ENCODE measurements around the gene STEAP1B.

Gene STEAP1B

DNA sequence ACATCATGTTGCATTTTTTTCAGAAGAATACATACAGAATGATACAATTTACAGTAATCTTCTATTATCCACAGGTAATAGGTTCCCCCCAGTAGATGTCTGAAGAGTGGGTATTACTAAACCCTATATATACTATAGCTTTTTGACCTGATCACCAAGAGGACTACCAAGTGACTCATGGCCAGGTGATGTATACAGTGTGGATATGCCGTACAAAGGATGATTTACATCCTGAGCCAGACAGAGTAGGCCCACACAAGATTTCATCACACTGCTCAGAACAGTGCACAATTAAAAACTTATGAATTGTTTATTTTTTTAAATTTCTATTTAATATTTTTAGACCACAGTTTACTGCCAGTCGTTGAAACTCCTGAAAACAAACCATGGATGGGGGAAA is 70.6 kb downstream of the STEAP1B start:
- DNase-seq (ENCODE audit: low read depth) = no peak

DNA sequence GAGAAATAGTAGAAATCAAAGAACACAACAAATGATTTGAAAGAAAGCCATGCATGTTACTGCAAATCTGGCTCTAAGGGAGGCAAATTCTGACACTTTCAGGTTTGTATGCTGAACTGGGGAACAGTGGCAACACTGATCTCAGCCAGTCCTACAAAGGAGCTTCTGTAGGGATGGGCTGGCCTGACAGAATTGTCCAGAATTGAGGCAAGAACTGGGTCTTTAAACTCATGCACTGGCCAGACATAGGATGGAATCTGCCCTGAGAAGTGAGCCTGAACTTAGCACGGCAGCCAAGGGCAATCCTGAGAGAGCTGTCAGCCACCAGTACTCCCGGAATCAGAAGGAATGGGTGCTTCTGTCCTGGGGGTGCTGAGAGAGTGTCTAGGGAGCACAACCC is 72.1 kb downstream of the STEAP1B start:
- no peak for DNase-seq (ENCODE audit: low read depth)

DNA sequence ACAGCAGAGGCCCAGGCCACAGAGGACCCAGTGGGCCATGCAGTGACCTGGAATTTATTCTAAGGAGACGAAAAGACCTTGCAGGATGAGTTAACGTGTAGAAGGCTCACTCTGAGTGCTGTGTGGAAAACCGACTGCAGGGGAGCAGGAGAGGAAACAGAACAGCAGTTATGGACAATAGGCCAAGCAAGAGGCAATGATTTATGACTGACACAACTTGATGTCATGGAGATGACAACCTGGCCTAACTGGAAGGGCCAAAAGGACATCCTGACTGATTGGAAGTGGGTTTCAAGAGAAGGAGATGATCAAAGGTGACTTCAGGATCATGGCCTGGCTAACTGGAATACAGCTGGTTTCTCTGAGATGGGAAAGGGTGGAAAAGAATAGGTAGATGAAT is 72.9 kb downstream of the STEAP1B start:
- DNase-seq (ENCODE audit: low read depth) = no peak

DNA sequence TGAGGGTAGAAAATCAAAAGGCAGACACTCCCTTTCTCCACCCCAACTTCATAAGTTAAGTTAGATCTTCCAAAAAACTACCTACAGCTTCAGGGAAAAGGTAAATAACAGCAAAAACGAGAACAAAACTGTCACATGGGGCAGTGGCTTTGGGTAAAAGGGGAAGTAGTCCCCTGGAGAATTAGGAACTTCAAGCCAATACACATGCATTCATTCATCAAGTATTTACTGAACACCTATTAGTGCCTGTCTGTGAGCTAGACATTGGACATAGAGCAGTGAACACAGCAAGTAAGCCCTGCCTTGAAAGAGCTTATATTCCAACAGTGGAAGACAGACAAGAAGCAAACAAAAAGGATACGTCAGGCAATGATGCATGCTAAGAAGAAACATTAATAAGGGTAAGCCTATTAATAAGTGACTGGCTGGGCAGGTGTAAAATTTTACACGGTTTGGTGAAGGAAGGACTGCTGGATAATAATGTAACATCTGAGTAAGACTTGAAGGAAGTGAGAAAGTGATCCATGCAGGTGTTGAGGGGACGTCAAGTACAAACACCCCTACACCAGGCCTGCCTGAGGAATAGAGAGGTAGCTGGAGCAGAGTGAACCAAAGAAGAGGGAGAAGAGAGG is 73.4 kb downstream of the STEAP1B start:
- DNase-seq (ENCODE audit: low read depth) = no peak

DNA sequence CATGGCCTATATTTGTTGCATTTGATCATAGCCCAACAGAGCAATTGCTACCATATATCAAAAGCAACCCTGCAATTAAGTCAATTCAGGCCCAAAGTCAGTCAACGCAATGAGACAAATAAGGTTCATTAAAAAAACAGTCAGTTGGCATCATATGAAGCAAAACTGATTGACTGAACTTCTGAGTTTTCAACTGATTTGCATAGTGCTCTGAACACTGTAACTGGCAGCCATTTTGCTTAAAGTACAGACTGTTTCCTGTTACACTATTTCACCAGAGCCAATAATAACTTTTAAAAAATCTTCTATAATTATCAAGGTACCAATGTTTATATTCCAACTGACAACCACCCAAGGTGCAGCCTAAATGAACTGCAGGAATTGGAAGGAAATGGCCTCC is 74.6 kb downstream of the STEAP1B start:
- DNase-seq (ENCODE audit: low read depth) = no peak

DNA sequence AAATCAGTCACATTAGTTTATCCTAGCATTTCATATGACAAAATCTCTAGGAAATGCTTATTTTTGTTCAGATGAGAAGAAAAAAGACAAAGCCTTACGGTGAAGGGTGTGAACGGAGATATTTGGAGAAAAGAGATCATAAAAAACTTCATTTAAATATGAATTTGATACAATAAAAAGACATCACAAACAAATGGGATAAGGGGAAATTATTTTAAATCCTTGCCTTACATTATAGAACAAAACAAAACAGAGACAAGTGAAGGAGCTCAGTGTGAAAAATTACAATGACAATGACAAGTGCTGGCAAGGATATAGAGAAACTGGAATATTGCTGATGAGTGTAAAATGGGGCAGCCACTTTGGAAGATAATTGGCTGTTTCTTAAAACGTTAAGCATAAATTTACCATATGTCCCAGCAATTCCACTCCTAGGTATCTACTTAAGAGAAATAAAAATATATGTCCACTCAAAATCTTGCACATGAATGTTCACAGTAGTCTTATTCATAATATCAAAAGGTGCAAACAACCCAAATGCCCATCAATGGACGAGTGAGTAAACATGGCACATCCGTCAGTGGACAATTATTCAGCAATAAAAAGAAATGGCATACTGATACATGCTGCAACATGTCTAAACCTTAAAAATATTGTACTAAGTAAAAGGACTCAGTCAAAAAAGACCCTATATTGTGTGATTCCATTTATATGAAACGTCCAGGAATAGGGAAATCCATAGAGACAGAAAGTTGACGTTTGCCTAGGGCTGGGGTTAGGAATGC is 77.0 kb downstream of the STEAP1B start:
- no peak for DNase-seq (ENCODE audit: low read depth)

DNA sequence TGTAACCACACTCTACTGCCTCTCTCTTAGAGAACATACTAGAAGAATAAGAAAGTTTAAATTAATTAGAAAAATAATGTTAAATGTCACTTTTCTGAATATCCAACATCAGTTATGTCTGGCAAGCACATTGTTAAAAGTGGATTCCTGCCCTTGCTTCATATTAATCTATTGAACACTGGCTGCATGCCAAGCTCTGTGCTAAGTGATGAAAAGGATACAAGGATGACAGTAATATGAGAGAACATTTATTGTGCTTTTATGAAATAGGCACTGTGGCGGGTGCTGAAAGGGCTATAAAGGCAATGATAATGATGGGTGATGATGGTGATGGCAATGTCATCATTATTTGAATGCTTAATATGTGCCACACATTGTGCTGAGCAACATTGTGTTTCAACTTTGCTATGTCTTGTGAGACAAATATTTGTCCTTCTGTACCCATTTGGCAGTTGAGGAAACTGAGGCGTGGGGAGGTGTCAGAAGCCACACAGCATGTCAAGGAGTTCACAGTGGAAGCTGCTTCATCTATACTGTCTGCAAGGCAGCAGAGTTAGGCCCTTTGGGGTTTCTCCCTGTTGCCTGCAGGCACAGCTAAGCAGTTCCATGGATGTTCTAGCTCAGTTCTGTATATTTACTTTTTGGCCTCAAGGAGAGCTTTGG is 78.9 kb downstream of the STEAP1B start:
- DNase-seq (ENCODE audit: low read depth) = no peak

DNA sequence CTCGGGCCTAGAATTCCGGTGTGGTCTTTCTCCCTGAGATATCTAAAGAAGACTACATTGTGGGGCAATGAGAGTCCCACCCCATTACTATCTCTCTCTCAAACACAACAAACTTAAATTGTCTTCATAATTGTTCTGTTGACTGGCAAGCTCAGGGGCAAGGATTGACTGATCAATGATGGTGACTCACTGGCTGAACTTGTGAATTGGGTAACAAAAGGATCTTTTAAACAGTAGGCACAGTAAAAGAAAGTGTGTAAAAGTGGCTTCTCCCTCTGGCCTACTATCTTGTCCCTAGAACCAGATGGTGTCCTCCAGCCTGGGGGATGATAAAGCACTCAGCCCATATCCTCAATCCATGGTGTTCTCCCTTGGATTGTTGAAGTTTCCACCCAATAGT is 80.0 kb downstream of the STEAP1B start:
- no peak for DNase-seq (ENCODE audit: low read depth)

DNA sequence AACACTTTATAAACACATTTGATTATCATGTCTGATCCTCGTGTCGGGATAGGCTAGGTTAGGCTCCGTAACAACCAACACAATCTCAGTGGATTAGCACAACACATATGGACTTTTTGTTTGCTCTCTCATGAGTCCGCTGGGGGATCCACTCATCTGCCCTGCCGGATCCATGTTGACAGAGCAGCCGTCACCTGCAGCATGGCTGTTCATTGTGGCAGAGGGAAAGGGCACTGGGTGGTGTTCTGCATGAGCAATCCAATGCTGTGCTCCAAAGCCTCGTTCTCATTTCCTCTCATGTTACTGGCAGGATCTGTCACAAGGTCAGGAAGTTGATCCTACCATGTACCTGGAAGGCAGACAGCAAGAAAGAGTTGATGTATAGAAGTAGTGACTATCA is 80.5 kb downstream of the STEAP1B start:
- DNase-seq (ENCODE audit: low read depth) = no peak

DNA sequence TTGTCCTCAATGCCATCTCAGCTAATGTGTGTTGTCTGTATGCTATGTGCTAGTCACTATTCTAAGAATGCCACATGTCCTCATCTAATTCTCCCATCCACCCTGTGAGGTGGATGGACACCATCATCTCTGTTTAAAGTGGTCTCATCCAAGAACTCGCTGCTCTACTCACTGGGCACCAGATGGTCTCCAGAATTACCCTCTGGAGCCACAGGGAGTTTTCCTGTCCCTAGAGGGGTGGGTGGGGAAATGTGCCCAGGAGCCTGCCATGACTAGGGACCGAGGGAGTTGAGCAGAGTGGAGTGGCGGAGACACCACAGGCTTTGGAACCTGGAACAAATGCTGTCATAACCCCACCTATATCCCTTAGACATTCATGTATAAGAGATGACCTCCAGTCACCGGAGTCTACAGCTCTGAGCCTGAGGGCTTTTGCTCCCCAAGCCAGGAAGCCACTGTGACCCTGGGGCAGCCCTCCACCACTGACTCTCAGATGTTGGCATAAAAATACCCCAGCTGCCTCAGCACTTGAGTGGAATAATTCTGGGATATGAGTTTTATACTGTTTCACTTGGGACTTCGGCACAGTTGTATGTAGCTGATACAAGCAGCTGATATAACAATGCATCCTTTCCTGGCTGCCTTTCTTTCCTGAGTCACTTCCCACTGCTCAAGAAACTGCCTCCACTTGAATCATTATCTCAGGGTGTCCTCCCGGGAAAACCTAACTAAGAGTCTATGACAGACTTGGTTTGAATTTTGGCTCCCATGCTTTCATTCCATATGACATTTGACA is 81.5 kb downstream of the STEAP1B start:
- DNase-seq (ENCODE audit: low read depth) = no peak

DNA sequence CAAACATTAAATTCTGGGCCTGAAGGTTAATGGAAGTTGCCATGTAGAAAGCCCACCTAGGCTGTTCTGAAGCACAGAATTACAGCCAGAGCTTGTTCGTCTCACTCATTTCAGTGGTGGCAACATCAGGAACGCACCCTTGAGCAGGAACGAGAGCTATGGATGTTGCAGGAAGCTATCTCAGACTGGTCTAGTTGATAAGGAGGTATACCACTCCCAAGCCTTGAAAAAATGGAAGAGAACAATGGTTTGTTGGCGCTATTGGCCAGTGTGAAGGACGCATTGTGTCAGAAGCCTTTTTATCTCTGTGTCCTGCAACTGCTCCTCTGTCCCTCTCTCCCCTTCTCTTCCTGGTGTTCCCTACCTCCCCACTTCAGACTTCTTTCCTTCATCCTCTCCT is 82.1 kb downstream of the STEAP1B start:
- no peak for DNase-seq (ENCODE audit: low read depth)

DNA sequence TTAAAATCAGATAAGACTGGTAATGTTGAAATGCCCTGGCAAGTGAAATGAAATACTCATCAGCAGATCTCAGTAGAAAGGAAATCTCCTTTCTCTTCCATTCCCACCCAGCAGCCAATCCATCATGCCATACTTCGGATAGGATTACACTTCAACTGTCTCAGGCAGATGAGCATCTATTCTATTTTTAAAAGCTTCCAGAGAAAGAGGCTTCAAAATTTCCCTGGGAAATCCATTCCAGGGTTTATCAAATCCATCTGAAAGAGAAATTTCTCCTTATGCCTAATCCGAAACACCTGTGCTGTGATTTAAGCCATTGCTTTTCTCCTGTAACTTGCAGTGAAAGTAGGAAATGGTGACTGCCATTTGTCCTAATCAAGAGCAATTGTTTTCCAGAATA is 82.6 kb downstream of the STEAP1B start:
- DNase-seq (ENCODE audit: low read depth) = no peak

DNA sequence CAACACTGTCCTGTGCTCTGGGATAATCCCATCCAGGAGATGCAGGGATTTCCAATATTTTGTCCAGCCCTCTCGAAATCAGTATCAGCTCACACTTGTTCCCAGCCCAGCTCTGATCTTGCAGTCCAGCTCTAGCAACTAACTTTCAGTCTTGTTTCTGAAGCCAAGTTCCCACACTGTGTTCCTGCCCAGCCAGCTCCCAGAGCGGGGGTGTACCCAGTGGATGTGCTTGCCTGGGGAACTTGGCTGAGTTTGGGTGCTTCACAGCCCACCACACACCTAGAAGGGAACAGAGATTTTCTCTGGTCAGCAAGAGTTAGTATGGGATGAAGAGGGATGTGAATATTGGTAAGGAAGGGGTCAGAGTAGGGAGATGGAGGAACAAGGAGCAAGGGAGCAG is 85.6 kb downstream of the STEAP1B start:
- no peak for DNase-seq (ENCODE audit: low read depth)

DNA sequence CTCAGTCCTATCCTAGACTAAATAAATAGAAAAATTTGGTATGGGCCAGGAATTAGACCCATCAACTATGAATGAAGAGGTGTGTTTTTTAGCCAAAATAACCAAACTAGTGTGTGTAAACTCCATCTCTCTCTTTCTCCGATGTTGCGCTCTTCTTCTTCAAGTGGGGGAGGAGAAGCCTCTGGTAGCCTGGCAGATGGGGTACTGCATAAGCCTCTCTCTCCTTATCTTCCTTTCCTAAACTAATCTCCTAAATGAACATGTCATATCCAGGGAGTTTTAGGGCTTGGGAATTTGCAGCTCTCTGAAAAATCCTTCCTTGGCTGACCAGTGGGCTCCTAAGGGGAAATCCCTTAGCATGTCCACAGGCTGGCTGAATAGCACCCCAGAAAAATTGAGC is 86.8 kb downstream of the STEAP1B start:
- DNase-seq (ENCODE audit: low read depth) = no peak

DNA sequence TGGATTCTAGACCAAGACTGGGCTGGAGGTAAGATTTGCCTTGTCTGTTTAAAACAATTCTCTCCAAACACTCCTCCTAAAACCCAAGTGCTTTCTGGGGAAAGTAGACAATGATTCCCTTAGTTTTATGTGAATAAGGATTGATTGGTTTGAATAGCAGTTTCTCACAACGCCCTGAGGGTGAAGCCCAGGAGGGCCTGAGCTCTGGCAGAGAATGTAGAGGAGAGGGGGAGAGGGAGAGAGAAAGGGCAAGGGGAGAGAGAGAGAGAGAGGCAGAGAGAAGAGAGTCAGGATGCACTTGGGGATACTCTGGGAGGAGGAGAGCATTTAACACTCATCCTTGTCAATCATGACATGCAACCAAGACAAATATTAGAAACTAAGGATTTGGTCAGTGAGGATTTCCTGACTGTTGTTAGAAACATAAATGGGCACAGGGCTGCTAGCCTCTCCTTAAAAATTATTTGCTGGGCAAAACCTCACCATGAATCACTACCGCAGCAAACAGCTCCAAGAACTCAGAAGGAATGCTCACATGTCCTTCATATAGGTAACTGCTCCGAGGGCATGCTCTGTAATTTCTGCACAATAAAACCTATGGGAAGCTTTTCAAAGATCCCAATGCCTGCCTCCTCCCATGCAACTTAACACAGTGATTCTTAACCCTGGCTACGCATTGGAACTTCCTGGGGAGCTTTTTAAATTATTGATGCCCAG is 87.9 kb downstream of the STEAP1B start:
- DNase-seq (ENCODE audit: low read depth) = no peak

DNA sequence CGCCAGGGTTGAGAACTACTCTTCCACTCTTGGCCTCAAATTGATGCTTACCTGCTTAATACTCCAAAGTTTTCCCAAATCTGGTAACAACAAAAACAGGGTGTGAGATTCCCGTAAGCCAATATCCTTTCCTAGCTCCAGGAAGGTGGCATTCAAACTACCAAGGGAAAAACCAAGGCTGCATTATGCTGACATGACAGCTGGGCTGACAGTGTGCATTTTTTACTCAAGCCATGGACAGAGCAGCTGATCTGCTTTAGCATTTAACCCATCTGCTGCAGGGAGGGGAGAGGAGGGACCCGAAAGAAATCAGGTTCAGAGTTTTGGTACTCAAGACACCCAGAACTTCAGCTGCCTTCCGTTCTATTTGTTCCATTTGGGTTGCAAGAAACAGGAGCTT is 93.3 kb downstream of the STEAP1B start:
- no peak for DNase-seq (ENCODE audit: low read depth)

DNA sequence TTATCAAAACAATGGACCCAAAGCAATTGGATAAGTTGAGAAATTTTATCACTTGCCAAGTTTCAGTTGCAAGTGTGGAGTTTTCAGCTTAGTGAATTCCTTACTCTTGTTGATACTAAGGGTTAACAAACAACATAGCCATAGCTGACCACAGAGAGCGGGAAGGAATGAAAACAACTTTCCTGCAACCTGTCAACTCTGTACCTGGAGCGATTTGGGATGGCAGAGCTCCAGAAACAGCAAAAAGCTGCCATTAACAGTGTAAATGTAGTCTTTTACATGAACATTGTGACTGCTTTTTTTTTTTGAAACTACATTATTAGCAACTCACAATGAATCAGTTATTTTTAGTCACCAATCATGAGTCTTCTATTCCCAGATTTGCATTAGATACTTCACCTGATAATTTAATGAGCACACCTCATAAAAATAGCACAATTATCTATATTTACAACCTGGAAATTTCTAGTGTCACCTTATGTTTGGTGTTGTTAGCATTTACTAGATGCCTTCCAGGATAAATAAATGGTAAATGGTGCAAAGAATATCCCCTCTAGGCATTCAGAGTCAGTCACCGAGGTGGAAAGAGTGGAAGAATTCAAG is 95.5 kb downstream of the STEAP1B start:
- no peak for DNase-seq (ENCODE audit: low read depth)

DNA sequence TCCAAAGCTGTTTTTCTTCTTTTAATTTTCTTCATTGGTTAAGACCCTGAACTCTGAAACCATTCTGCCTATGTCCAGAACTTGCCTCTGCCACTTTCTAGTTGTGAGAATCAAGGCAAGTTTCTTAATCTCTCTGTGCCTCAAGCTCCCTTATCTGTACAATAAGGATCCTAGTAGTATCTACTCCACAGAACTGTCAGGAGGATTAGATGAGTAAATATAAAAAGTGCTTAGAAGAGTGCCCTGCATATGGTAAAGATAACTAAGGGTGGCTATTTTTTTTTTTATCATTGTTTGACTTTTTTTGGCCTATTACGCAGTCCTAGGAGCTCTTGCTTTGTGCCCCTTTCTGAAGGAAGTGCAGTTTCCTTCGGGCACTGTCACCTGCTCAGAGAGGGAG is 96.6 kb downstream of the STEAP1B start:
- DNase-seq (ENCODE audit: low read depth) = no peak

DNA sequence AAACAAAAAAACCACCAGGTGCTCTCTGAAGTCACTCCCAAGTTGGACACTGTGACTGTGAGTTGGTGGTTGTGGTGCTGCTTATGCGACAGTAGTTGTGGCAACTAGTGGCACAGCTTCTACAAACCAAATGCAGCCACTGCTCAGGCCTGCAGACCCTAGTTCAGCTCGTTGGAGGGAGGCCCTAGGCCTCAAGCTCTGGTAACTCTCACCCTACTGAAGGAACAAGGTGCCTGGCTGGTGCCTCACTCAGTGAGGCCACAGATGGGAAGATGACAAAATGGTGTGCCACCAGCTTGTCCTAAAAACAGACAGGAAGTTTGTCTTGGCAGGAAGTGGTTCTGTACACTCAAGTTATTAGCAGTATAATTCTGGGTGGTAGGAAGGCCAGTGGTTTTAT is 97.7 kb downstream of the STEAP1B start:
- no peak for DNase-seq (ENCODE audit: low read depth)

DNA sequence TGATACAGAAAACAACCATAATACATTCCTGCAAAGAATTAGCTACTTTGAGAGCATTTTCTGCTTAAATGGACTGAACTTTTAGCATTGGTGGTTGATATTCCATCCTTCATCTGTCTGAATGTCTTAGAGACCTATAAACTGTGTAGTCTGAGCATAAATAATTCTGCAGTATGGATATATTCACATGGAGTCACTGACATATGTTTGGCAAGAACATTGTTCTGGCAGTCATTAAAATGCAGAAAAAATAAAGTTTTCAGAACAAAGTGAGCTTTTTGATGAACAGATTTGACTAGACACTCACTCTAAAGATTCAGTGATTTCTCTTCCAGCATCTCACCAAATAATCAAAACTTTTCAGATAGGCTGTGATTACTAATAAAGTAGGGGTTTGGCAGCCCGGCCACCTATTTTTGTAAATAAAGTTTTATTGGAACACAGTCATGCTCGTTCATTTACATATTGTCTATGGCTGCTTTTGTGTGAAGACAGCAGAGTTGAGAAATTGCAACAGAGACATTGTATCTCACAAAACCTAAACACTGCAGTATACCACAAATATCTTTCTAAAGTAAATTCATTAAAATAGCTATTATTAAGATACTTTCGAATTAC is 98.9 kb downstream of the STEAP1B start:
- no peak for DNase-seq (ENCODE audit: low read depth)

DNA sequence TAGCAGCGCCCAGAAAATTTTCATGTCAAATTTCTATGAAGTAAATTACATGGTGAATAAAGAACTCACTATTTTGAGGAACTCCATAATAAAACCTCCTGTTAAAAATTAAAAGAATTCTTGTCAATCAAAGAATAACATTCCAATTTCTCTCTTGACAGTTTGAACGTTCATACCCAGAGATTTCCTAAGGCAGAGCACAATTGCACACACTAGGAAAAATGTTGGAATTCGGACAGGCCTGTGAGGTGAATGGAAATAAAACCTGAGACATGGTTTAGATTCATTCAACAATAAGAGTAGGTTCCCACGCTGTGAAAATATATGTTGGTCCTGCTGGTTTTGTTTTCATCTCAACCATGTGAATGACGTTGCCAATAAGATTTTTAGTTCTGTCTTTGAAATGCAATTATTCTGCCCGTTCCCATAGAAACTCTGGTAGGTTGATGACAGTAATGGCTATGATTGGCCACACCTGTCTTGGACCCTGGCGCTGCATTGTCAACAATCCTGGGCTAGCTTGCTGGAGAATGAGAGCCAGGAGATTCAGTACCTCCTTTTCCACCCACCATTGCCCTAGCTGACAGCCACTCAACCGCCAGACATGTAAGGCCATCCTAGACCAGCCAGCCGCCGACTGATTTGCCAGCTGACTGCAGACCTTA is 99.7 kb downstream of the STEAP1B start:
- no peak for DNase-seq (ENCODE audit: low read depth)

Measured in stimulated activated CD8-positive, alpha-beta memory T cell treated with anti-CD3 and anti-CD28 coated beads, Interleukin-7, amount 100 ng/mL, for 24 hours (primary cell).